GM12878 (cell line): ENCODE results near the gene CAMTA1.

Source experiments
- HDAC2 ChIP-seq: fragments of 200-600 bp; sonication (generic); IDR thresholded peaks from 2 replicates; pipeline ENCODE4 v1.6.1; 2017
- SMC3 ChIP-seq: IDR thresholded peaks from 2 replicates; pipeline ENCODE4 v1.6.1; 2011; ENCODE audit warnings: low read length, improper control_type of control experiment, borderline replicate concordance
- TF ChIP-seq, protein P1 (sequence below): IDR thresholded peaks from 2 replicates; pipeline ENCODE4 v1.6.1; 2012; ENCODE audit warnings: low read depth, low read length, improper control_type of control experiment

GRCh38 chr1:7223334-7224080 lies 438.3 kb downstream of the CAMTA1 start:
- TF ChIP-seq, protein P1, sequence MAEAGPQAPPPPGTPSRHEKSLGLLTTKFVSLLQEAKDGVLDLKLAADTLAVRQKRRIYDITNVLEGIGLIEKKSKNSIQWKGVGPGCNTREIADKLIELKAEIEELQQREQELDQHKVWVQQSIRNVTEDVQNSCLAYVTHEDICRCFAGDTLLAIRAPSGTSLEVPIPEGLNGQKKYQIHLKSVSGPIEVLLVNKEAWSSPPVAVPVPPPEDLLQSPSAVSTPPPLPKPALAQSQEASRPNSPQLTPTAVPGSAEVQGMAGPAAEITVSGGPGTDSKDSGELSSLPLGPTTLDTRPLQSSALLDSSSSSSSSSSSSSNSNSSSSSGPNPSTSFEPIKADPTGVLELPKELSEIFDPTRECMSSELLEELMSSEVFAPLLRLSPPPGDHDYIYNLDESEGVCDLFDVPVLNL, result no peak
- TF ChIP-seq HDAC2 (no peak), SMC3 (no peak)
